Sciatic nerve (tissue), 2 donors: Measurements from ENCODE around the gene MYADML2. TPM values are rescaled to one million over a fixed set of nuclear protein-coding genes. Genes with fewer than 3 reads are reported as not detected.
"Not testable (repeated sequence)": the region's sequence is repeated elsewhere in the genome, so short reads cannot be mapped to it uniquely, and the experiment has no call there.

Source experiments
- ATAC-seq: fragments of 200-7000 bp; cut with Tn5 transposase; one replicate; pipeline ENCODE4 v1.9.1; 2020; ENCODE audit warnings: mild to moderate bottlenecking, moderate library complexity
- DNase-seq: peaks from one replicate; pipeline ENCODE4 v3.0.0-alpha.2; 2020; ENCODE audit warnings: low spot score
- intact Hi-C: fragments of 100-400 bp; cut with DNase I; formaldehyde crosslinking; loops from one replicate; pipeline ENCODE4 v1.14.2; 2022
- total RNA-seq: library from RNA; stranded (reverse); fragmentation: NEBNext Ultra II Directional; extraction: Animal tissue kit (Norgen Biotek cat#: 25700); gene quantifications from one replicate; pipeline ENCODE4 v1.2.1, GENCODE V29; 2021
- donor health status: DM: no; HTN: no; CAD: no.
- donor health status: DM: no; HTN: no; CAD: no.

Gene MYADML2
- total RNA-seq, 1 donor from 2014 or later, result not detected

GRCh38 chr17:81918333-81918669, 28.7 kb downstream of the MYADML2 start:
- ATAC-seq, result peak; percentile 25
- DNase-seq, intact Hi-C loops: not testable (repeated sequence)

- DNase-seq, result peak; percentile 87
- ATAC-seq, result peak; percentile 78
- intact Hi-C loops, result no loop called here
These were observed 29.3 kb downstream of the MYADML2 start, which contains the start of gene SIRT7 for GRCh38 chr17:81917565-81918332. SIRT7 (minus strand) TSS chr17:81918176; CDS start chr17:81918131, 45 bp downstream.

GRCh38 chr17:81916234-81917001, 30.6 kb downstream of the MYADML2 start:
- ATAC-seq (no peak), DNase-seq (no peak)
- intact Hi-C loops, result no loop called here

- DNase-seq (no peak), ATAC-seq (no peak)
- intact Hi-C loops, result no loop called here
These were observed 31.7 kb downstream of the MYADML2 start for GRCh38 chr17:81915331-81915730.

GRCh38 chr17:81914103-81914850, 32.8 kb downstream of the MYADML2 start:
- intact Hi-C loops, result no loop called here
- ATAC-seq (no peak), DNase-seq (no peak)

GRCh38 chr17:81913394-81914102, 33.5 kb downstream of the MYADML2 start:
- no peak for ATAC-seq
- DNase-seq, result no peak
- intact Hi-C loops, result no loop called here

GRCh38 chr17:81912441-81913309, 34.4 kb downstream of the MYADML2 start:
- intact Hi-C loops, result no loop called here
- ATAC-seq (no peak), DNase-seq (no peak)

GRCh38 chr17:81911969-81912368, 35.1 kb downstream of the MYADML2 start:
- intact Hi-C loops, result no loop called here
- no peak for DNase-seq
- no peak for ATAC-seq

- intact Hi-C loops, result no loop called here
- ATAC-seq (peak; percentile 93), DNase-seq (peak; percentile 95)
These were observed 35.6 kb downstream of the MYADML2 start, which contains the start of gene PCYT2 for GRCh38 chr17:81911277-81911961. PCYT2 (minus strand) TSS chr17:81911399; CDS start chr17:81911355, 44 bp downstream.

- intact Hi-C loops, result no loop called here
- no peak for DNase-seq
- no peak for ATAC-seq
These were observed 36.2 kb downstream of the MYADML2 start for GRCh38 chr17:81910840-81911276.

- no peak for ATAC-seq
- no peak for DNase-seq
- intact Hi-C loops, result no loop called here
These were observed 36.8 kb downstream of the MYADML2 start for GRCh38 chr17:81909966-81910839.

- no peak for DNase-seq
- intact Hi-C loops, result no loop called here
- ATAC-seq, result no peak
These were observed 37.8 kb downstream of the MYADML2 start for GRCh38 chr17:81909231-81909630.

- DNase-seq (no peak), ATAC-seq (no peak)
- intact Hi-C loops, result no loop called here
These were observed 38.2 kb downstream of the MYADML2 start for GRCh38 chr17:81908793-81909192.

- DNase-seq (no peak), ATAC-seq (no peak)
- intact Hi-C loops, result no loop called here
These were observed 39.6 kb downstream of the MYADML2 start for GRCh38 chr17:81907219-81908145.

GRCh38 chr17:81906476-81907218, 40.4 kb downstream of the MYADML2 start:
- ATAC-seq (no peak), DNase-seq (no peak)
- intact Hi-C loops, result no loop called here
